ENCODE measurements around the gene NFASC. TPM values are rescaled to one million over a fixed set of nuclear protein-coding genes. Genes with fewer than 3 reads are reported as not detected.
A peak's percentile ranks its signal among the peaks of the same experiment; 100 is the strongest.

NFASC gene
- total and polyA plus RNA-seq, 9 of the 15 experiments (the other 6 are each of a cell fraction or from before 2014, with no cell fraction given) = 0.03 to 0.16 (median 0.06) TPM; not detected in 6

GRCh38 chr1:204950353-204951001 lies 79.8 kb downstream of the NFASC start:
- H3K79me2 ChIP-seq (ENCODE audit: control insufficient read depth, insufficient read depth, low read length) = no peaks in the 10 kb centered on the region
- H3K9me3 ChIP-seq (replicated peaks; ENCODE audit: control insufficient read depth, insufficient read depth, low read depth, low read length) = no peaks in the 10 kb centered on the region
- H3K36me3 ChIP-seq (ENCODE audit: control insufficient read depth, insufficient read depth, low read length) = no peaks in the 10 kb centered on the region
- H3K27me3 ChIP-seq (ENCODE audit: control insufficient read depth in 2 of 2, insufficient read depth in 2 of 2, low read length in 2 of 2) = peaks cover 26 to 73% of the 10 kb centered on the region in 2 experiments; a peak in 4 of 5 replicates
- no peaks in the 10 kb centered on the region for H3K4me1 ChIP-seq (replicated peaks in 1 of 2; ENCODE audit: control insufficient read depth in 2 of 2, insufficient read depth in 2 of 2, low read length in 2 of 2)
- no peak overlapping the region for H3K4me3 ChIP-seq
- POLR2A ChIA-PET = no interaction called here
- no peak overlapping the region for H3K9ac ChIP-seq (ENCODE audit: insufficient read depth in 1 of 2, low read depth in 2 of 2, low read length in 2 of 2)
- ATAC-seq (no peak; the same call in 2 of the 3 replicates), FAIRE-seq (no peak), DNase-seq (ENCODE audit: extremely low read depth in 1 of 4, low spot score in 3 of 4) (no peak)
- in situ Hi-C loops (cut with MboI) (no loop called here), intact Hi-C loops (cut with micrococcal nuclease) (no loop called here)
- peaks cover 5% of the 10 kb centered on the region; the same call in 1 of the 2 replicates for H4K20me1 ChIP-seq (replicated peaks; ENCODE audit: control insufficient read depth, insufficient read depth, low read length)
- CTCF ChIA-PET (ENCODE audit: low intra/inter-chr PET ratio) = no interaction called here
- no peaks in the 10 kb centered on the region for H3K9me1 ChIP-seq (ENCODE audit: control insufficient read depth, insufficient read depth, low read length)
- WGBS (ENCODE audit: insufficient coverage, low coverage, missing lambda C conversion rate) = 0% methylated on average over 12 of the region's 13 CpGs
- no peak overlapping the region for H3K27ac ChIP-seq (ENCODE audit: extremely low read depth, low read depth, low read length)
- BruUV-seq (replicated peaks) = no TSS peak
- TF ChIP-seq CEBPZ (IDR thresholded peaks at IDR 0.05; ENCODE audit: borderline replicate concordance, low read depth, low read length) (no peak), HDAC1 (IDR thresholded peaks at IDR 0.05) (no peak), CREB5 (CRISPR knock-in tag; IDR thresholded peaks at IDR 0.05) (no peak), L3MBTL2 (IDR thresholded peaks at IDR 0.05) (peak; percentile 43)
- H2AFZ ChIP-seq (ENCODE audit: low read depth, low read length) = no peak overlapping the region
- no peak overlapping the region for H3K4me2 ChIP-seq (ENCODE audit: insufficient read depth, low read length)

All from K562 (cell line).